ENCODE results near the gene PDE1C.

The PDE1C gene

DNA sequence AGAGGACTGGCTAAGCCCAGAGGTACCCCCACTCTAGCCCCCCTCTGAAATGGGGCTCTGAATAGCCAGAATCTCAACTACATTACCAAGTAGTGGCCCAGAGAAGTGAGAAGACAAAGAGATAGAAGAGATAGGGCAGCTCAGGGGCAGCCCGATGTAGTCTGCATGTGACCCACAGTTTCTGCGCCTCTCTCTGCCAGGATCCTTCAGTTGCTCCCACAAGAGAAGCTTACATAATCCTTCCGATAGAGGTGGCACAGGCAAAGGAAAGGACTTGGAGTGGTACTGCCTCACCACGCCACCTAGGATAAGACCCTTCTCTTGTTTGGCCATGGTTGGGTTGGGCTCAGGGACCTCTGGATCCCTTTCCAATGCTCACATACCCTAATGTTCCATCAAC, 5.4 kb upstream of the PDE1C start:
- FAIRE-seq (no peak), DNase-seq (ENCODE audit: low spot score) (no peak)

DNA sequence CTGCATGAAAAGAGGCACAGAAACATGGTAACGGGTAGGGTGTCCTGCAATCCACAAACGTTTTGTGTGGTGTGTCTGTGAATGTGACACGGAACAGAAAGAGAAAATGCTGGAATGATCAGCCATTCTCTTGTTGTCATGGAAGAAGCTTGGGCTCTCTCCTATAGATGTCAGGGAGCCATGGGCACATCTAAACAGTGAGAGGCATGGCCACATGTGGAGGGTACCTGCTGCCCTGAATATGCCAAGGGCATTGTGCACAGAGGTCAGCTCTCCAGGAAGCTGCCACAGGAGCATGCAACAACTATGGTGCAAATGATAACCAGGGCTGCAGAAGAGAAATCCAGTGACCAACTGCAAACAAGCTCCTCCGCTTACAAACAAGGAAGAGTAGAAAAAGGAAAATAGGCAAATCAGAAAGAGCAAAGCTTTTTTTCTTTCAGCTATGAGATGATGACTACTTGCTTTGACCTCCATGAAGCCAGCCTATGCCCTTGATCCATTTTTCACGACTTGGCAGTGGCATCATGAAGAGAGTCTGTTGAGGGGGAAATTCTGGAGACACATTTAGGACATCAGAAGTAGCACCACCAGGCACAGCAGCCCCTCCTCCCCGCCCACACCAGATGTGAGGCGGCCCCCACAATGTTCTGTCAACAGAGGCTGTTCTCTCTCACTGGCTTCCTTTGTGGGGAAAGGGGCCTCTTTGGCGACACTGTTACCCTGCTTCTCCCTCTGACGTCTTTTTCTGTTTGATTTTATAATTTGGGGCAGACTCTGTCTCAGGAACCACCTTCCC, 4.8 kb upstream of the PDE1C start:
- no peak for DNase-seq (ENCODE audit: low spot score)

DNA sequence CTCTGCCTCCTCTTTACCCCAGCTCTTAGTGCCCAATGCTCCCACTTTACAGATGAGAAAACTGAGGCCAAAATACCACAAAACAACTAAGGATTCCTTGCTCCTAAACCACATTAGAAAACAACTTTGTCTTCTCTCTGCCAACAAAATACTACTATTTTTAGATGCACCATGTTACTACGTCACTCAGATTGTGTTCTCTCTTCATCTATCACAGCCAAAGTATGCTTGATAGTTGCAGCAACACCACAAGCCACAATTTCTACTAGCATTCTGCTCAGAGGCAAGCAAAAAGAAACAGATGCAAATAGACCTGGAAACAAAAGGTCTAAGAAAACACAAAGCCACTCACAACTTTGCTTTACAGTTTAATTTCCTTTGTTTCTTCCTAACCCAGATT, 3.3 kb upstream of the PDE1C start:
- DNase-seq (ENCODE audit: low spot score), result no peak
- no peak for FAIRE-seq

More for the DNA sequence above, 4.8 kb upstream of the PDE1C start:
- peak; percentile 65 for FAIRE-seq

DNA sequence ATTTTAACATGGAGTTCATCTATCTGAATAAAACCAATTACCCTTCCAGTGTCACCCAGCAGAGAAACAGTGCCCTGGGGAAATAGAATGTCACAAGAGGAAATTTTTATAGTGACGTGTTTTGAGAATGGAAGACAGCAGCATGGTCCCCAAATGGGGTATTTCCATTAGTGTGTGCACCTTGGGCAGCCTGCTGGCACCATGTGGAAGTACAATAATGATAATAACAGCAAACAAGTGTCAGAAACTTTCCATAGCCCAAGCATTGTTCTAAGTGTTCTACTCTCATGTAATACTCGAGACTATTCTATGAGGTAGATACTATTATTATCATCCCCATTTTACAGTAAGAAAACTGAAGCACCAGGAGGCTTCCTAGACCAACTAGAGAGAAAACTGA, 2.2 kb upstream of the PDE1C start:
- FAIRE-seq (peak; percentile 66), DNase-seq (ENCODE audit: low spot score) (no peak)

DNA sequence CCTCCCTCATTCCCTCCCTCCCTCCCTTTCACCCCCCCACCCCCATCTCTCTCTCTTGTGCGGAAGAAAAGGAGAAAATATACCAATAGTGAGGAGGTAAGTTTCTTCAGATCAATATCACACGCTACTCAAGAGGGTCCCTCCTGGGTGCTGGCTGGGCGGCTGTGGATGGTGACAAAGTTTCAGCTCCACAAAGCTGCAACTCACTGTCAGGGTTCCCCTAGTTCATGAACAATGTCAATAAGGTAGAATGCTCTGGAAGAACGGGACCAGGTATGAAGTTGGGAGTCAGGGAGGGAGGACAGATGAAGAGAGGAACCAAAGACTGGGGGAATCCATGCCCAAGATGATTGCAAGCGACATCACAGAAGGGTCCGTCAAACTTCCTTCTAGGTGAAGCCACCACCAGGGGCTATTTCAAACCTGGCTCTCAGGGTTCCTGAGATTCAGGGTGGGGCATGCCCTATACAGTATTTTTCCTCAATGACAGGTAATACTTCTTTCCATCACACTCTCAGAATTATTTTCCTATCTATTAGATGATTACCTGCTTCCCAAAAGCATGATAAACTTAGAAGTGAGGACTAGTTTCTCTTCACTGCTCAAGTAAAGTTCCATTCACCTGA, 1.4 kb upstream of the PDE1C start:
- DNase-seq (ENCODE audit: low spot score) (no peak), FAIRE-seq (no peak)

DNA sequence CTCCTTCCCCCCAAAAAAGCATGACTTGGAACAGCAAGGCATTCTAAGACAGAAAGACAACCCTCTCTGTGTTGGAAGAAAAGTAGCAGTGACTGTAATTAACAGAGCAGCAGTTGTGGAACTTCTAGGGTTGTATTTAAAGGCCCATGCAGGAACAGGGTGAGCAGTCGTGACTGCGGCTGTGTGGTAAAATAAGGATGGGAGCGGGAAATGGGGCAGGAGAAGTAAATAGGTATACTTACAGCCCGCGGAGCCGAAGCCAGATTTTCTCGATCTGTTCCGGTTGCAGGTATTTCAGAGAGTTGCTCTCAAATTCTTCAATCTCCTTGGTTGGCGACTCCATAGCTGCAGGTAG, 179 bp downstream of the PDE1C start:
- FAIRE-seq (peak; percentile 61), DNase-seq (ENCODE audit: low spot score) (no peak)

DNA sequence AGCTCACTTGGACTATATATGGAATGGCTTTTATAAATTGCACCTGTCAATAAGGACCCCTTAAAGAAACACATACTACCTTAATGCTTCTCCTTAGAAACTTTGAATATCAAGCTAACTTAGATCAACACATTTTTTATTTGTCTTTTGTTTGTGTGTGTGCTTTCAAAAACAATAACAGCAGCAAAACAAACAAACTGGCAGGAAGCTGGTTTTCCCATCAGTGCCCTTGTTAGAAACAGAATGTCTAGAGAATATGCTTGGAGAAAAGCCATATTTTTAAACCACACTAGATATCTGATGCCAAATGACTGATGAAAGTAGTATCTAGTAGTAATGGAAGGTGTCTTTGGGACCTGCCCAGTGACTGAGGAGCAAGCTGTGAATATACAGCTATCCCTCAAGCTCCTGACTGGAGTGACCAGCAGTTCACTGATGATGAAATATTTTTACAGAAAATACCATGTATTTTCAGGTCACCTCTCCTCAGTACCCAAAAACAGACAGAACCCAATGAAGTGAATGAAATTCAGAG, 1.0 kb downstream of the PDE1C start:
- no peak for FAIRE-seq
- DNase-seq (ENCODE audit: low spot score), result no peak

DNA sequence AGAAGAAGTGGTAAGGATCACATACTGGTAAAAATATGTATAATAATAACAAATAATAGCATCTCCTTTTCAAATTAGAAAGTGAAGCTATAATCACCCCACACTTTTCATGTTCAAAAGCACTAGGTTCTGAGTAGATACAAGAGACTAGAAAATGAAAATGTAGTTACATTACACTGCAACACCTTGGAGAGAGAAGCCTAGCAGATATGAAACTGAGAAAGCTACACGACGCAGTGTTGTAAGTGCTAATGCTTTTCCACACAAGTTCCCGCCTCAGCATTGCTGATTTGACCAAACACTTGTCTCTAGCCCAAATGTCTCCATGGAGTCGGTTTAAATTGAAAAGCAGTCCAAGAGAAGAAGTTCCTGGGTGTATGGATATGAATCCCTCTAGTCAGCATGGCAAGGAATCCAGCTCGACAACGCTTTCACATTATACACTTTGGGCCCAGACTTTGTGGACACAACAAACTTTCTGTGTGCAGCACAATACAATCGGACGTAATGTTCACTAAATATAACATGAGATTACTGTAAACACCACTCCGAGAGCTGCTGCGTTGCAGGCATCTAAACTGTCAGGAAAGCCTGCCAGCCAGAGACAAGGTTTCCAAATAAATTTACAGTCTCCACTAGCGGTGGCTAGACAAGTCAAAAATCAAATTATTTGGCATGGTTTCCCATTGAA, 1.7 kb downstream of the PDE1C start:
- FAIRE-seq (peak; percentile 13), DNase-seq (ENCODE audit: low spot score) (no peak)

DNA sequence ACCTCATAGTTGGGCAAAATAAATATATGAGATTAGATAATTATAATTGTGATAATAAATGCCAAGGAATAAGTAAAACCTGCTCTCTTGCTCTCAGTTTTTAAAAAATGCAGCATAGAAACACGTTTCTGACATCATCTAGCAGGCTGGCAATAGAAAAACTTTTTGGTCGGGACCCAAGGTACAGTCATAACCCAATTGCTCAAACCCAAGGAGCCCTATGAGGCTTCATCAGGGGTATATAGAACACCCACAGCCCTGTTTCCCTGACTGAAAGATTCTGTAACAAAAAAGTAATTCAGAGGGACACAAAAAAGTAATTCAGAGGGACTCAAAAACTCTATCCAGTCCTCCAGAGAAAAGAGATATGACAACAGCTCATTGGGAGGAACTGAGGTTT, 3.8 kb downstream of the PDE1C start:
- DNase-seq (ENCODE audit: low spot score) (no peak), FAIRE-seq (no peak)

DNA sequence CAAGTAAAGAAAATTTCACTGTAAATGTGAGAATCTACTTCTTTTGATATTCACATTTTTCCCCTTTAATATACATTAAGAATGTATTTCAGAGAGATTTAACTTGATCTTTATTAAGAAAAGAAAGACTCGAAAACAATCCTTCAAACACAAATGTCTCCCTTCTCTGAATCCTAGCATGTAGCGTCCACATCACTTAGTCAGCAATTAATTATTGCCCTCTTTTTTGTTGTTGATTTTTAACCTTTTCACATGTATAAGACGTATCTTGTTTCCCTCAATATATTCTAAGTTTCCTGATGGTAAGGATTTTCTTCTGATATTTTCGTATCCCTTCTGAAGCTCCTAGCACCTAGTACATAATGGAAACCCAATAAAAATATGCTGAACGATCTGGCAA, 6.6 kb downstream of the PDE1C start:
- DNase-seq (ENCODE audit: low spot score), result no peak
- FAIRE-seq, result no peak

DNA sequence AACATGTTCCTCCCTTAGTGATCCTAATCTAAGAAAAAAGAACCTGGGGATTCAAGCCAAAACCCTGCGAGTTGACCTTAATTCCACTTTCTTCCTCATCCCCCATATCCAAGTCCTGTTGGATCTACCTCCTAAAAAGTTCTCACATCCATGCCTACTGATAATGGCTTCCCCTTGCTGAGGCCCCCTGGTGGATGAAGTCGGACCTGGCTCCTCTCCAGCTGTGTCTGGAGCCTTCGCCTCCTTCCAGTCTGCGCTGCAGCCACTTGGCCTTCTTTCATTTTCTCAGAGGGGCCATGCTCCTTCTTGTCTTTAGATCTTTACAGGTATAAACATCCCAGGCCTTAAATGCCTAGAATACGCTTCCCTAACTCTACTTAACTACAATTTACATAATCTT, 8.1 kb downstream of the PDE1C start:
- FAIRE-seq, result peak; percentile 5

DNA sequence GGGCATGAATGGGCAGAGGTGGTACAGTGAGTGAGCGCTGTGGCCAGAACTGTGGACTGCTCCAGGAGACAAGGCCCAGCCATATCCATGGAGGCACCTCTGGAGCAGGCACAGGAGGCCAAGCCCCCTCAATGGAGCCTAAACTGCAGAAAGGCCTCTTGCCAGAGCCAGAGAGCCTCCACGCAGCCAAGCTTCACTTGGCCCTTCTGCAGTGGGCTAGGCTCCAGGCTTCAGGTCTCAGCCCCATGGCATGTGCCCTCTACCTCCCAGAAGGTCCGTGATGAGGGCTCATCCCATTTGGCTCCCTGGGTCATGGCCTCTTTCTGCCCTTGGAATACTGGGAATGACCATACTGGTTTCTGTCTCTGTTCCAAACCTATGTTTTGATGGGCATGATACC, 8.9 kb downstream of the PDE1C start:
- no peak for DNase-seq (ENCODE audit: low spot score)
- no peak for FAIRE-seq

More for the DNA sequence above, 8.1 kb downstream of the PDE1C start:
- DNase-seq (ENCODE audit: low spot score), result peak; percentile 48

DNA sequence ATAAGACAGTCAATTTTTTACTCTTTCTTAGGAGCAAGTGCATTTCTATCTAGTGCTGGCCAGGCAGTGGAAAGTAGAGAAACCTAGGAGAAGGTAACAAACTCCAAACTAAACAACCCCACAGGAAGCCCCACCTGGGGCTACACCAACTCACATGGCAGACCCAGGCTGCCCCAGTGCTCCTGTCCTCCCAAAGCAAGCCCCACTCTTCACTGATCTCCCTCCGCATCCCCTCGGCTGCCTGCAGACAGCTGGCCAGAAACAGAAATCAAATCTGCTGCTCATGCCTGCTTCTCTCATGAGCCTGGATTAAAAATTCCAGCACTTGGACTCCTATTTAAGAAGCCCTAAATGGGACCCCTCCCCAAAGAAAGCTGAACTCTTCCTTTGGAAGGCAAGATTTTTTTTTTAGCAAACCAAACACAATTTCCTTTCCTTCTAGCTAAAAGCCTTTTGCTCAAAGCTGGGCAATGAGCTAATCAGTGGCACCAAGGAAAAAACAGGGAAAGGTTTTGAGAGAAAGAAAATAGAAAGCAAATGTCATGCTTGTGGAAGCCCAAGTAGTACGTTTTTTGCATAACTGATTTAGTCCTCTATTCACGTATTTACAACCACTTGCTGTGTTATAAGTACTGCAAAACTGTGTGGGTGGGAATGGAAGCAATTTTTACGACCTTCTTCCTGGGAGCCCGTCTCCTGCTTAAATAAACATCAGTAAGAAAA, 10.8 kb downstream of the PDE1C start:
- DNase-seq (ENCODE audit: low spot score) (no peak), FAIRE-seq (no peak)

DNA sequence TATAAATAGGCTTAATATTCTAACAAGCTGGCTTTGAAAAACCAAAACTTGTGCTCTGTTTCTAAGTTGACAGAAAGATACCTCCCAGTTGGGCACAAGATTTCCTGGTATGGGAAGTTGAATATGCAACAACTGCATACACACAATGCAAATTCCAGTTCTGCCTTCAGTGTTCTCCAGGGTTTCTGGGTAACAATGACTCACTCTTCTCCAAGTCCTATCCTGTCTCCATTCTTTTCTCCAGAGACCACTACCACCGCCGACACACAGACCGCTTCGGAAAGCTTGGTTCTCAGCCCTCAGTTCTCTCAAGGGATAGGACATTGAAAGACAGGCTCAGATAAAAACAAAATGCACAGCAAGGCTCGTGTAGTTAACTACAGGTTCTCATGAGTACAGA, 12.2 kb downstream of the PDE1C start:
- FAIRE-seq, result no peak
- DNase-seq (ENCODE audit: low spot score), result no peak

DNA sequence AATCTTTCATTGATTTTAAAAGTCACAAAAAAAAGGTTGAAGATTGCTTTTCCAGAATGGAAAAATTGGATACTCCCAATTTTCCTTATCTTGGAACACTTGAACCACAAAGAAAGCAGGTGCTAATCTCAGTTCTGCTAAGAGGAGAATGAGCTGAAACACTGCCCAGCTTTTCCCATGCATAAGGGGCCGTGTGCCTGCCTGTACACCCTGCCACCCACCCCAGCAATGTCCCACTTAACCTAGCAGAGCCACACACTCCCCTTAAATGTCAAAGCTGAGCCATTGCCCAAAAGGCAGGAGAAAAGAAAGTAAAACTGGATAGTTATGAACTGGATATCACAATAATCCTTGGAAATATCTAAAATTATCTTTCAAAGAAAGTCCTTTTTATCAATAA, 13.4 kb downstream of the PDE1C start:
- DNase-seq (ENCODE audit: low spot score) (no peak), FAIRE-seq (no peak)

DNA sequence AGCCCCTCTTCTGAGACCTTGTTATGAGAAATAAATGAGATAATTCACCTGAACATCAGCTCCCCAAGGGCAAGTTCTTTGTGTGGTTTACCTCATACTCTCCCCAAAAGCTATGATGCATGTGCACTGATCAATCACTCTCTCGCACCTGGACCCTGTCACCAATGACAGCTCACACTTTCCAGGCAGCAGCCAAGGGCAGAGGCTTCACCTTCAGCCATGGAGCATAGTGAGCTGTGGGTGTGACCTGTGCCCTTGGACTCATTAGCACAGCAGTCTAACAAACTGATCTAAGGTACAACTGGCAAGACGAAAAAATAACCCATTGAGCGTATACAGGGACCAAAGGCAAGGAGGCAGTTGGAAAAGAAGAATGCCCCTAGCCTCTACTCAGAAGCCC, 17.0 kb downstream of the PDE1C start:
- FAIRE-seq, result no peak
- DNase-seq (ENCODE audit: low spot score), result no peak

DNA sequence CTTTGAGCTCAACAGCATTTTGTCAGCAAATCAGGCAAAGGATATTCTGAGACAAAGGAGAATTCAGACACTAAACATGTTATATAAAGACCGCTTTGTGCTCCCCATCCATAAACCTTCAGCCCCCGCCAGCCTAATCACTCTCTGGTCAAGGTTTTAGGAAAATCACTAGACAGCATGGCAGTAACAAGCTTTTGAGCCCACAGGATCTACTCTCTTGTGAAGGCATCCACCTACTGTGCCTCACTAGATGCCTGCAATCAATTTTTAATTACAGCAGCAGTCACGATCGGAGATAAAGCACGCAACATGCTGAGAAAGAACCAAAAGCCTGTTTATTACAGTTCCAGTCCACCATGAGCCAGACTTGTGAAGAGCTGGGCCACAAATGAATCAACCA, 19.1 kb downstream of the PDE1C start:
- no peak for DNase-seq (ENCODE audit: low spot score)
- FAIRE-seq, result no peak

DNA sequence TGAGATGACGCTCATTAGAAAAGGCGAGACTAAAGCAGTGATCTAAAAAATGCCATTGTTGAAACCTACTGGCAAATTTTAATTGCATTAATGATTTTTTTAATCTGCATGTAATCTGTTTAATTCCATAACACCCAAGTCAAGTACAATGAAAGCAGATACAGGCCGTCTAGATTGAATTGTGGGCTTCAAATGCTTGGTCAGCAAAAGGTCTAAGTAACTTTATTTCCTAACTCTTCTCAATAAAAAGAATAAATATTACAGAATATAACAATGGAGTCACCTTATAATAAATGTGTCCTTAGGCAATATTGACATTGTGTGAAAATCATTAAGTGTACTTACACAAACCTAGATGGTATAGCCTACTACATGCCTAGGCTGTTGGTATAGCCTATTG, 20.6 kb downstream of the PDE1C start:
- DNase-seq (ENCODE audit: low spot score) (no peak), FAIRE-seq (no peak)

DNA sequence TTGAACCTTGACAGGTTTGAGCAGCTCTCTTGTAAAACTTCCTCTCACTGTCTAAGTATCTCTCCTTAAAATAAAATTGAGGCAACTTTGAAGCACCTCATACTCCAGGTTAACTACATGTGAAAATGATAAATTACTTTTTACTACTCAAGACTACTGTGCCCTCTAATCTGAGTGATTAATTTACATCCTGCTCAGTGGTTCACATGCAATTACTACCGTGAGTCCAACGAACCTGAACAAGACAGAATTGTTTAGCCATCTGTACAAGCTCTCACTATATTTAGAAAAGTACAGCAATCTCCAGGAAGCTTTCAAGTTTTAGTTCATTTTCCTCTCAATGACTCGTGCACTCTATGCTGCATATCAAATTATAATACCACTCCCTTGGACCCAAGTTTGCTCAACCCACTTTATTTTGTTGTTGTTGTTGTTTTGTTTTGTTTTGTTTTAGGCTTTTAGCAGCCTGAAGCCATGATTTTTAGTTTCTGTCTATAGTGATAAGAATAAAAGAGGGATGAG, 21.2 kb downstream of the PDE1C start:
- FAIRE-seq (no peak), DNase-seq (ENCODE audit: low spot score) (no peak)

DNA sequence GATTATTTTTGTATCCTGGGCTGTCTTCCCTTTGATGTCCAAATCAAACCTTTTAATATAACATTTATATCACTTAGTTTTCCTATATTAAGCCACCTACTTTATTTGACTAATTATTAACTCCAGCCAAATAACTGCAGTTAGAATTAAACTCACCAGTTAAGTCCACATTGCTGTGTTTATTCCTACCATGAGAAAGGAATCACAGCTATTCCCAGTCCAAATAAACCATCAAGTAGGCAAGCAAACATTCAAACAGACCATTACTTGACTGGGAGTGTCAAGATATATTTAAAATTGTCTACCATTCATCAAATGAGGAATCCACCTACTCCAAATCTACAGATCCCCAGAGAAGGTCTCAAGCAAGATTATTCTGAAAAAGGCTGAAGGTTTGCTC, 22.4 kb downstream of the PDE1C start:
- DNase-seq (ENCODE audit: low spot score) (no peak), FAIRE-seq (no peak)

DNA sequence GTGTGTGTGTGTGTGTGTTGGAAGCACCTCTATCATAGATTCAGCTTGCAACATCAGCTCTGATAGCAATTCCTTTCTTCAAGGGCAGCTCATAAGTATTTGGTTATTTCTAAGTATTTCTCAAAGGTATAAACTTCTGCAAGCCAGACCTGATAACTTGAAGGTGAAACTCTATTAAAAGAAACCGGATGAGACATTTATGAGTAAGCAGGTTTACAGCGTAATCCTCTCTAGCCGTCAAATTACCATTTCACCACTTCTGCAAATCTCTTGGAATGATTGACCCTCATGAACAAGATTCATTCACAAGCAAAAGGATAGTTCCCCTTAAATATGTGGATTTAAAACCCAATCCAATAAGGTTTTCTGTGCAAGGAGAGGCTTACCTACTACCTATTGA, 23.1 kb downstream of the PDE1C start:
- DNase-seq (ENCODE audit: low spot score) (no peak), FAIRE-seq (no peak)

DNA sequence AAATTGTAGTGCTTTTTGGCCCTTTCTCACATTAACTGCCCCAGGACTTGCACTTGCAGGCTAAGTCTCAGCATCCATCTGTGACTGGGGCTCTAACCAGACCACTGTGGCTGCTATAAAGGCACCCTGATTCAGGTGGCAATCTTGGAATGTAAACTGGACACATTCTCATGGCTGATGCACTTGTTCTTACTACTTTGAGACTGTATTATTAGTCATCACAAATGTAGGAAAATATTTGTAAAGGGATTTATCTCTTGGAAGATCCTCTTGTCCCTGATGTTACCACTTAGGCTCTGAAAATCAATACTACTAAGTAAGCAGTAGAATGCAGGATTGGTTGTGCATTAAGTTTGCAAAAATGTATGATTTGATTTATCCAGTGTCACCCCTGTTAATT, 25.0 kb downstream of the PDE1C start:
- DNase-seq (ENCODE audit: low spot score), result no peak
- no peak for FAIRE-seq
